Right lung (tissue), 5 donors: Measurements from ENCODE around the gene RNF144A. TPM values are rescaled to one million over a fixed set of nuclear protein-coding genes. Genes with fewer than 3 reads are reported as not detected.

Experiments used
- DNase-seq, 2 donors: peaks; one replicate each; pipeline ENCODE4 v3.0.0-alpha.2; 2013
- polyA plus RNA-seq, 5 donors: library from polyadenylated mRNA; unstranded; fragments of 120-200 nt; gene quantifications; one replicate each; pipeline versions ENCODE4 v1.2.1 to v1.2.3, GENCODE V29; 2013; ENCODE audit warnings: inconsistent platforms in 1 of 5, low replicate concordance in 1 of 5; ENCODE audit not compliant: insufficient read length in 5 of 5, insufficient read depth in 1 of 5

Gene RNF144A
- polyA plus RNA-seq, 5 donors, result 22.8 to 35.4 (median 31.4) TPM

GRCh38 chr2:6968319-6969100 lies 51.3 kb downstream of the RNF144A start:
- DNase-seq, result no peak

- DNase-seq, result no peak
Measured at GRCh38 chr2:6970551-6970950, 53.3 kb downstream of the RNF144A start.

- DNase-seq, result no peak
Measured at GRCh38 chr2:6970976-6971480, 53.8 kb downstream of the RNF144A start.

GRCh38 chr2:6971502-6971901 lies 54.3 kb downstream of the RNF144A start:
- no peak for DNase-seq

GRCh38 chr2:6972067-6972710 lies 55.0 kb downstream of the RNF144A start:
- no peak for DNase-seq

GRCh38 chr2:6973895-6974545 lies 56.8 kb downstream of the RNF144A start:
- DNase-seq, result no peak

- DNase-seq, result no peak
Measured at GRCh38 chr2:6975988-6976387, 58.8 kb downstream of the RNF144A start.

GRCh38 chr2:6977113-6977741 lies 60.0 kb downstream of the RNF144A start:
- peak in 1 of 2 donors; percentile 60 for DNase-seq

GRCh38 chr2:6977786-6978185 lies 60.6 kb downstream of the RNF144A start:
- DNase-seq, result no peak

GRCh38 chr2:6978991-6979390 lies 61.8 kb downstream of the RNF144A start:
- DNase-seq, result no peak

GRCh38 chr2:6982449-6982848 lies 65.2 kb downstream of the RNF144A start:
- DNase-seq, result no peak

GRCh38 chr2:6982934-6983589 lies 65.8 kb downstream of the RNF144A start:
- no peak for DNase-seq

- no peak for DNase-seq
Measured at GRCh38 chr2:6986301-6986911, 69.2 kb downstream of the RNF144A start.

GRCh38 chr2:6986912-6987361 lies 69.7 kb downstream of the RNF144A start:
- no peak for DNase-seq

GRCh38 chr2:6990871-6991270 lies 73.7 kb downstream of the RNF144A start:
- no peak for DNase-seq

GRCh38 chr2:6992794-6993228 lies 75.6 kb downstream of the RNF144A start:
- DNase-seq, result no peak

- DNase-seq, result no peak
Measured at GRCh38 chr2:6993229-6993640, 76.0 kb downstream of the RNF144A start.

GRCh38 chr2:6993936-6994335 lies 76.7 kb downstream of the RNF144A start:
- DNase-seq, result no peak

- no peak for DNase-seq
Measured at GRCh38 chr2:6994536-6995128, 77.4 kb downstream of the RNF144A start.

- no peak for DNase-seq
Measured at GRCh38 chr2:6995391-6996097, 78.3 kb downstream of the RNF144A start.
